Kidney (tissue), 22 donors: ENCODE data around the gene RASGRP2. TPM values are rescaled to one million over a fixed set of nuclear protein-coding genes. Genes with fewer than 3 reads are reported as not detected.

Source experiments
- DNase-seq, 5 donors: peaks; one replicate each; pipeline ENCODE4 v3.0.0-alpha.2; 2013 to 2020
- FAIRE-seq: peaks from 2 replicates; lab custom pipeline; 2012; peaks lifted over from hg19 to GRCh38; lab: Jason Lieb, UNC
- H3K27ac ChIP-seq, 2 donors: one replicate each; pipeline ENCODE4 v1.7.0; 2013; ENCODE audit warnings: low read depth in 2 of 2, low read length in 2 of 2, inconsistent platforms in 1 of 2
- H3K27me3 ChIP-seq: one replicate; pipeline ENCODE4 v1.7.1; 2013; ENCODE audit warnings: low read length, inconsistent platforms; ENCODE audit not compliant: control insufficient read depth, insufficient read depth
- H3K36me3 ChIP-seq, 3 donors: one replicate each; pipeline versions ENCODE4 v1.7.0 to v1.7.1; 2013; ENCODE audit warnings: low read length in 3 of 3, control low read depth in 1 of 3, inconsistent platforms in 1 of 3; ENCODE audit not compliant: insufficient read depth in 3 of 3, control insufficient read depth in 2 of 3
- H3K4me1 ChIP-seq, 3 donors: one replicate each; pipeline versions ENCODE4 v1.7.0 to v1.7.1; 2013; ENCODE audit warnings: low read length in 3 of 3, inconsistent platforms in 1 of 3, low read depth in 1 of 3; ENCODE audit not compliant: control insufficient read depth in 2 of 3, insufficient read depth in 2 of 3
- H3K4me3 ChIP-seq, 3 donors: one replicate each; pipeline versions ENCODE4 v1.7.0 to v1.8.1; 2013; ENCODE audit warnings: low read length in 3 of 3, control low read depth in 1 of 3, inconsistent platforms in 1 of 3
- H3K9ac ChIP-seq, 3 donors: one replicate each; pipeline versions ENCODE4 v1.7.0 to v1.7.1; 2013; ENCODE audit warnings: low read length in 3 of 3, control low read depth in 1 of 3, inconsistent platforms in 1 of 3
- H3K9me3 ChIP-seq, 3 donors: one replicate each; pipeline versions ENCODE4 v1.7.0 to v1.7.1; 2013; ENCODE audit warnings: low read length in 3 of 3, control low read depth in 1 of 3, inconsistent platforms in 1 of 3; ENCODE audit not compliant: control insufficient read depth in 2 of 3, insufficient read depth in 1 of 3
- intact Hi-C: fragments of 100-400 bp; cut with DNase I; formaldehyde crosslinking; loops from one replicate; pipeline ENCODE4 v1.11.1; 2022
- long read RNA-seq, 10 donors: library from polyadenylated mRNA in 1 of 10; unstranded in 1 of 10; transcript quantifications; one replicate each; pipeline ENCODE4 v2.0.0 and lab custom pipeline, GENCODE V29; 2021 to 2026
- polyA plus RNA-seq: library from polyadenylated mRNA; stranded (reverse); fragments of 350-450 nt; fragmentation: Illumina TruSeq; extraction: RNeasy Lipid Tissue Mini Kit (QIAGEN cat#74804); gene quantifications from one replicate; pipeline ENCODE4 v1.2.3, GENCODE V29; 2014; ENCODE audit warnings: low read depth, low replicate concordance; ENCODE audit not compliant: insufficient read depth
- total RNA-seq: library from RNA; stranded (reverse); fragmentation: NEBNext Ultra II Directional; extraction: Animal tissue kit (Norgen Biotek cat#: 25700); gene quantifications from one replicate; pipeline ENCODE4 v1.2.1, GENCODE V29; 2021
- TF ChIP-seq, protein P1 (sequence below): IDR thresholded peaks from 3 replicates; pipeline ENCODE4 v1.5.1; 2012; ENCODE audit warnings: mild to moderate bottlenecking, moderate library complexity, borderline replicate concordance; ENCODE audit not compliant: insufficient read depth; ENCODE audit errors: extremely low read depth
- donor health status: control.
- donor health status: control.
- donor health status: control.
- donor health status: control.
- donor health status: control.
- donor health status: DM: yes; HTN: yes; CAD: no.
- donor health status: Normal renal cell carcinoma (clear cell type).

Gene RASGRP2
- total RNA-seq (42.6 TPM), polyA plus RNA-seq (14.1 TPM)
- long read RNA-seq, donor 1, partial matches to known transcripts, result 0 of 1 reads
- long read RNA-seq, donor 1, other reads (novel, unspliced or antisense), result 0 of 1 reads
- long read RNA-seq, donor 2, partial matches to known transcripts, result 0 of 2 reads
- long read RNA-seq, donor 2, other reads (novel, unspliced or antisense), result 0 of 2 reads
- long read RNA-seq, donor 3, result 0 reads
- long read RNA-seq, donor 4, result 0 reads
- long read RNA-seq, donor 5, result 0 reads
- long read RNA-seq, donor 6, partial matches to known transcripts, result 0 of 4 reads
- long read RNA-seq, donor 6, other reads (novel, unspliced or antisense), result 0 of 4 reads
- long read RNA-seq, donor 7, partial matches to known transcripts, result 12 of 20 reads
- long read RNA-seq, donor 7, other reads (novel, unspliced or antisense), result 4 of 20 reads
- long read RNA-seq, donor 8, partial matches to known transcripts, result 0 of 1 reads
- long read RNA-seq, donor 8, other reads (novel, unspliced or antisense), result 0 of 1 reads
- long read RNA-seq, donor 9, result 0 reads
- long read RNA-seq, donor 10, partial matches to known transcripts, result 0 of 1 reads
- long read RNA-seq, donor 10, other reads (novel, unspliced or antisense), result 0 of 1 reads

DNA sequence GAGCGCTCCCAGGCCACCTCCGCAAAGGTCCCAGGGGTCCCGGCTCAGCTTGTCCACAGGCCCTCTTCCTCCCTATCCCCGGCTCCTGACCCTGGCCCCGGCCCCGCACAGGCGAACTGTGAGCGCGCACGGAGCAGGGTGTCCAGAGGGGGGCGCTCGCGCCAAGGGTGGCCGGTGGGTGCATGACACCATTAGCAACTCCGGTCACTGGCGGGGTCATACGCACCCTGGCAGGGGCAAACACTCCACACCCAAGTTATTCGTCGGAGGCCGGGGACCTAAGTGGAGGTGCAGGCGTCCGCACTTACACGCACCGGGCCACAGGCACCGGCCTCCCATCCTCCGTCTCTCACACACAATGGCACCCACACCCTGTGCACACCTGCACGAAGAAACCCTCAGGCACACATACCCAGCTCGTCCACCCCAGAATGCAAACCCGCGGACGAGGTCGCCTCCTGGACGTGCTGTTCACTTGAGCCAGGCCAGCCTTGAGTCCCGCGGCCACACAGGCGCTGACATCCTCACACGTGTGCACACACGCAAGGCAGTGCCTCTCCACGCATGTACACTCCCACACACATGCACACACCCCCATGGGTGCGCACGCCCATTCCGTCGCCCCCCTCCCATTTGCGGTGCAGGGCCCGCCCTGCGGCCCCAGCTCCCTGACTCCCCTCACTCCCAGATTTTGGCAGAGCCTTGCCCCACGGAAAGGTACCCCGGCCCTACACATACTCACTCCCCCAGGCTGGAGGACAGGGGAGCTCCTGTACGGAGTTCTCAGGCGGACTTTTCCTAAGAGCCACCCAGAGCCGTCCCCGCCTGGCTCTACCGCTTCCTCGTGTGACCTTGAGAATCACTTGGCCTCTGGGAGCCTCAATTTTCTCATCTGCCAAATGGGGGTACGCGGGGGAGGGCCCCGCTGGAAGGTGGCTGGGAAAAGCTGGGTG is at the start of gene RASGRP2:
Gene RASGRP2, minus strand, starts transcription at position 552 of the 953 bp plus-strand sequence. CDS start 1,276 bp downstream, outside the sequence.
- peaks cover 0 to 10% (median 3%) of the 10 kb centered on the region in 3 donors for H3K4me1 ChIP-seq
- H3K9ac ChIP-seq, result no peak within 1 kb of the TSS

DNA sequence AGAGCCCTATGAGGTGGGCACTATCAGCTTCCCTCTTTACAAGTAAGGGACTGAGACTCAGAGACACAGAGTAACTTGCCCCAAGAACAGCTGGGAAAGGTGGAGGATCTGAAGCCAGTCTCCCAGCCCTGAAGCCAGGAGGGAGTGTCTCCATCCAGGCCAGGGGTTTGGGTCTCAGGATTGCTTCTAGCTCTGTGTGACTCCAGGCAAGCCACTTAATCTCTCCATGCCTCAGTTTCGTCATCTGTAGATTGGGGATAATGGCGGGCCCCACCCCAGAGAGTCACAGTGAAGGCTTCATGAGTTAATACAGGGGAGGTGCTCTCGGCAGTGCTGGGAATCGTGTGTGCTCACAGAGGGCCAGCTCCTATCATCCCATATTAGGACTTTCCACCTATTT is 48.5 kb upstream of the RASGRP2 start:
- DNase-seq, result peak in 2 of 5 donors; percentile 18 to 38
- Histone ChIP-seq H3K9me3 (no peaks in the 10 kb centered on the region), H3K4me3 (no peak overlapping the region), H3K27ac (no peak overlapping the region), H3K27me3 (no peaks in the 10 kb centered on the region), H3K36me3 (peaks cover 0 to 2% (median 0%) of the 10 kb centered on the region in 3 donors), H3K4me1 (no peaks in the 10 kb centered on the region), H3K9ac (no peak overlapping the region)
- intact Hi-C loops, result no loop called here
- TF ChIP-seq, protein P1, sequence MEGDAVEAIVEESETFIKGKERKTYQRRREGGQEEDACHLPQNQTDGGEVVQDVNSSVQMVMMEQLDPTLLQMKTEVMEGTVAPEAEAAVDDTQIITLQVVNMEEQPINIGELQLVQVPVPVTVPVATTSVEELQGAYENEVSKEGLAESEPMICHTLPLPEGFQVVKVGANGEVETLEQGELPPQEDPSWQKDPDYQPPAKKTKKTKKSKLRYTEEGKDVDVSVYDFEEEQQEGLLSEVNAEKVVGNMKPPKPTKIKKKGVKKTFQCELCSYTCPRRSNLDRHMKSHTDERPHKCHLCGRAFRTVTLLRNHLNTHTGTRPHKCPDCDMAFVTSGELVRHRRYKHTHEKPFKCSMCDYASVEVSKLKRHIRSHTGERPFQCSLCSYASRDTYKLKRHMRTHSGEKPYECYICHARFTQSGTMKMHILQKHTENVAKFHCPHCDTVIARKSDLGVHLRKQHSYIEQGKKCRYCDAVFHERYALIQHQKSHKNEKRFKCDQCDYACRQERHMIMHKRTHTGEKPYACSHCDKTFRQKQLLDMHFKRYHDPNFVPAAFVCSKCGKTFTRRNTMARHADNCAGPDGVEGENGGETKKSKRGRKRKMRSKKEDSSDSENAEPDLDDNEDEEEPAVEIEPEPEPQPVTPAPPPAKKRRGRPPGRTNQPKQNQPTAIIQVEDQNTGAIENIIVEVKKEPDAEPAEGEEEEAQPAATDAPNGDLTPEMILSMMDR, result no peak
- no peak for FAIRE-seq

More for the DNA sequence above, at the start of gene RASGRP2:
- TF ChIP-seq, protein P1, result peak; percentile 40
- FAIRE-seq (no peak), DNase-seq (peak in 2 of 5 donors; percentile 84 to 93)
- Histone ChIP-seq H3K36me3 (no peaks in the 10 kb centered on the region), H3K27me3 (peaks cover 6% of the 10 kb centered on the region), H3K9me3 (no peaks in the 10 kb centered on the region), H3K4me3 (peak within 1 kb of the TSS in 2 of 3 donors; percentile 48 to 50), H3K27ac (peak within 1 kb of the TSS; percentile 85 to 92)
- intact Hi-C loops, result no loop called here

DNA sequence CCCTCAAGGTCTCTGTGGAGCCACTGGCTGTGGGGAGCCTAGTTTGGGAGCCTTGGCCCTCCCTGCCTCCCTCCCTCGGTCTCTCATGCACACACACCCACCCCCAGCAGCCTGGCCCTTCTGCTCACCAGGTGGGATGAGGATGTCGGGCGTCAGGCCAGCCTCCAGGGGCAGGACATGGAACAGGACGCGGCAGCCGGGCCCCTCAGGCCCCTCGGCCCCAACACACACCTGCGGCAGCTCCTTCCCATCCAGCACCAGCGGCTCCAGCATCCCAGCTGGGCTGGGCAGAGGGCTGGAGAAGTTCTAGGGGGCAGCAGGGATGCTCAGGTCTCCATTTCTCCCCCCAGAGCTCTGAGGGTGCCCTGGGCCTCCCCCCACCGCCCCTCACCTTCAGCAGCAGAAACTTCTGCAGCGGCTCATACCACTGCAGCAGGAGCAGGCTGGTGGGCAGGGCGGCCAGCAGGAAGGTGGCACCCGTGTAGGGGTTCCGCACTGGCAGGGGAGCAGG is 47.9 kb upstream of the RASGRP2 start:
- FAIRE-seq (no peak), DNase-seq (peak in 2 of 5 donors; percentile 29 to 70)

More for the DNA sequence above, 47.9 kb upstream of the RASGRP2 start:
- no peaks in the 10 kb centered on the region for H3K27me3 ChIP-seq
- TF ChIP-seq, protein P1, result no peak
- H3K4me1 ChIP-seq, result no peaks in the 10 kb centered on the region
- H3K9me3 ChIP-seq, result no peaks in the 10 kb centered on the region
- H3K36me3 ChIP-seq, result peaks cover 0 to 2% (median 0%) of the 10 kb centered on the region in 3 donors
- no peak overlapping the region for H3K9ac ChIP-seq
- no peak overlapping the region for H3K4me3 ChIP-seq
- no peak overlapping the region for H3K27ac ChIP-seq
- intact Hi-C loops, result no loop called here
